Ramos (cell line): Measurements from ENCODE around the gene TRO.

ENCODE experiments used
- in situ Hi-C: fragments of 300-500 bp; cut with MboI; formaldehyde crosslinking; loops from one replicate; pipeline ENCODE4 v1.14.3; 2022; ENCODE audit warnings: low sequenced_read_pairs; ENCODE audit not compliant: unreplicated experiment

The TRO gene, protein sequence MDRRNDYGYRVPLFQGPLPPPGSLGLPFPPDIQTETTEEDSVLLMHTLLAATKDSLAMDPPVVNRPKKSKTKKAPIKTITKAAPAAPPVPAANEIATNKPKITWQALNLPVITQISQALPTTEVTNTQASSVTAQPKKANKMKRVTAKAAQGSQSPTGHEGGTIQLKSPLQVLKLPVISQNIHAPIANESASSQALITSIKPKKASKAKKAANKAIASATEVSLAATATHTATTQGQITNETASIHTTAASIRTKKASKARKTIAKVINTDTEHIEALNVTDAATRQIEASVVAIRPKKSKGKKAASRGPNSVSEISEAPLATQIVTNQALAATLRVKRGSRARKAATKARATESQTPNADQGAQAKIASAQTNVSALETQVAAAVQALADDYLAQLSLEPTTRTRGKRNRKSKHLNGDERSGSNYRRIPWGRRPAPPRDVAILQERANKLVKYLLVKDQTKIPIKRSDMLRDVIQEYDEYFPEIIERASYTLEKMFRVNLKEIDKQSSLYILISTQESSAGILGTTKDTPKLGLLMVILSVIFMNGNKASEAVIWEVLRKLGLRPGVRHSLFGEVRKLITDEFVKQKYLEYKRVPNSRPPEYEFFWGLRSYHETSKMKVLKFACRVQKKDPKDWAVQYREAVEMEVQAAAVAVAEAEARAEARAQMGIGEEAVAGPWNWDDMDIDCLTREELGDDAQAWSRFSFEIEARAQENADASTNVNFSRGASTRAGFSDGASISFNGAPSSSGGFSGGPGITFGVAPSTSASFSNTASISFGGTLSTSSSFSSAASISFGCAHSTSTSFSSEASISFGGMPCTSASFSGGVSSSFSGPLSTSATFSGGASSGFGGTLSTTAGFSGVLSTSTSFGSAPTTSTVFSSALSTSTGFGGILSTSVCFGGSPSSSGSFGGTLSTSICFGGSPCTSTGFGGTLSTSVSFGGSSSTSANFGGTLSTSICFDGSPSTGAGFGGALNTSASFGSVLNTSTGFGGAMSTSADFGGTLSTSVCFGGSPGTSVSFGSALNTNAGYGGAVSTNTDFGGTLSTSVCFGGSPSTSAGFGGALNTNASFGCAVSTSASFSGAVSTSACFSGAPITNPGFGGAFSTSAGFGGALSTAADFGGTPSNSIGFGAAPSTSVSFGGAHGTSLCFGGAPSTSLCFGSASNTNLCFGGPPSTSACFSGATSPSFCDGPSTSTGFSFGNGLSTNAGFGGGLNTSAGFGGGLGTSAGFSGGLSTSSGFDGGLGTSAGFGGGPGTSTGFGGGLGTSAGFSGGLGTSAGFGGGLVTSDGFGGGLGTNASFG (N-terminal part only)

DNA sequence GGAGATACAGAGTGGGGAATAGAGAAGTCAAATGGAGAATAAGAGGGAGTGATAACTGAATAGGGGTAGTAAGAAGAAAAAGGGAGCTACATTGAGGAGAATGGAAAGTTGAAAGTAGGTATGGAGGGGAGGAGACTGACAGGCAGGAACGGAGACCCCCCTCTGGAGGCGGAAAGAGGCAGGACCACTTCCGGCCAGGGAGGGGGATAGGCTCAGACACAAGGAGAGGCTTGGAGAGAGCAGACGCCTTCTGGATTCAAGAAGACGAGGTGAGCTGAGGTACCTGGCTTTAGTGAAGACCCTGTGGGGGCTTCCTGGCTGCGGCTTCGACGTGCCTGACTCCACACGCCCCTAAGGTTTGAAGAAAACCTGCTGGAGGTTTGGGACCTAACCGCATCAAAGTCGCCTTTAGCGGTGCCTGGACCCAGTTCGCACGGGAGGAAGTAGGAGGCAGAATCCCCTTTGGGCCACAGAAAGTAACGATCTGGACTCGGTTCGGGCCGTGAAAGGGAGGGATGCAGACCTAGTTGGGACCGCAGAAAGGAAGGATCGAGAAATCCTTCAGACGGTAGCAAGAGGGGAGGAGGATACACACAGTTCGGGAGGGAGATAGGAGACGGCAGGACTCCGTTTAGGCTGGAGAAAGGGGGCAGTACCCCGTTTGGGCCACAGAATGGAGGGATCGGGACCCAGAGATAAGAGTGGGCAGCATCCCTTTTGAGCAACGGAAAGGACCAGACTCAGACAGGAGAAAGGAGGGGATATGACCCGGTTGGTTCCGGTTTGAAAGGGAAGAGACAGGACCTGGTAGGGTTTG, at the start of gene TRO:
Gene TRO (plus strand): TSS at position 215 of the 817 bp plus-strand sequence. CDS start 1,423 bp downstream, outside the sequence.
- in situ Hi-C loops = no loop called here

DNA sequence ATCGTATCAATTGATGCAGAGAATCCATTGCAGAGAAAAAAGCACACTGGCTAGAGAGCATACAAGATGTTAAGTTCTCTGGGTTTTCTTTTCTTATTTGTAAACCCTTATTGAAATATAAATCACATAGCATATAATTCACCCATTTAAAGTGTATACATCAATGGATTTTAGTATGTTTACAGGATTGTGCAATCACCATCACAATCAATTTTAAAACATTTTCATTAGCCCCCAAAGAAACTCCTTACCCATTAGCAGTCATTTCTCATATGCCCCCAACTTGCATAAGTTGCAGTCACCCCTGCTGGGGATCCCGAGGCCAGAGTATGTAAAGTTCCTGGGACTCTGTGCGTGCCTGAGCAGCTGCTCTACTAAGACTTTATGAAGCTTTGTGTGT, 34.9 kb upstream of the TRO start:
- in situ Hi-C loops = no loop called here

DNA sequence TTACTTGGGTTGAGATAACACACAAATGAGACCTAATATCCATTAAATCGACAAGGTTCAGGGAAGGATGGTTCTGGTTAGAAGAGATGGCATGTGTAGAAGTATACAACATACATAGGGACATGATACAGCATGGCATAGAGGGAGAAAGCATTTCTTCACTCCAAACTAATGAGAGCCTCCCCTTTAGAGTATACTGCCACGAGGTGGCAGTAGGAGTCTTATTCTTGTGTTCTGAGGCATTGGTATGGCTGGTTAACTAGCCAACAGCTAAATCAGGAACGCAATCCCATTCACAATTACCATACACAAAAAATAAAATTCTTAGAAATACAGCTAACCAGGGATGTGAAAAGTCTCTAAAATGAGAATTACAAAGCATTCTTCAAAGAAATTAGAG, 29.1 kb upstream of the TRO start:
- in situ Hi-C loops = no loop called here

DNA sequence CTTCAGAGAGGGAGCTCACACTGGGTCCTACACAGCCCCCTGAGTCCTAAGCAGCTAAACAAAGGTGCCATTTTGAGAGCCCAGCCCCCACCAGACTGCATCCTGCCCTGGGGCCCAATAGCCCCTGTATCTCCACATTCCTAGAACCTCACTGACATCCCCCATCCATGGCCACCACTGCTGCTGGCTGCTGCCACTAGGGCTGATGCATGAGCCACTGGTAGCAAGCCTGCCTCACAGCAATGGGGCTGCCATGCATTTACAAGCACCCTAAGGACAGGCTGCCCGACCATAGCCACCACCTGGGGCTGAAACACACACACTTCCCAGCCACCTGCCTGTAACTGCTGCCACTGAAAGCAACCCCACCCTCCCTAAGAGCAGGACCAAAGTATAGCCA, 26.5 kb upstream of the TRO start:
- in situ Hi-C loops = no loop called here

DNA sequence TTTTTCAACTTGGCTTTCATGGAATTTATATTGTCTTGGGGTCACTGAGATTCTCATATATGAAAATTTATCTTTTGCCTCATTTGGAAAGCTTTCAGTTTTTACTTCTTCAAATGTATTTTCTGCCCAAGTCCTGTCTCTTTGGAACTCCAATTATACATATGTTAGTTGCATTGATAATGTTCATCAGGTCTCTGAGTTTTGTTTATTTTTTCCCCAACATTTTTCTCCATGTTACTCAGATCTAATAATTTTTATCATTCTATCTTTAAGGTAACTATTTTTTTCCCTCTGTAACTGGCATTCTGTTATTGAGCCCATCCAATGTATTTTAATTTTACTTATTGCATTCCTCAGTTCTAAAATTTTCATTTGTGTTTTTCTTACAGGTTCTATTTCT, 10.7 kb upstream of the TRO start:
- in situ Hi-C loops = no loop called here

DNA sequence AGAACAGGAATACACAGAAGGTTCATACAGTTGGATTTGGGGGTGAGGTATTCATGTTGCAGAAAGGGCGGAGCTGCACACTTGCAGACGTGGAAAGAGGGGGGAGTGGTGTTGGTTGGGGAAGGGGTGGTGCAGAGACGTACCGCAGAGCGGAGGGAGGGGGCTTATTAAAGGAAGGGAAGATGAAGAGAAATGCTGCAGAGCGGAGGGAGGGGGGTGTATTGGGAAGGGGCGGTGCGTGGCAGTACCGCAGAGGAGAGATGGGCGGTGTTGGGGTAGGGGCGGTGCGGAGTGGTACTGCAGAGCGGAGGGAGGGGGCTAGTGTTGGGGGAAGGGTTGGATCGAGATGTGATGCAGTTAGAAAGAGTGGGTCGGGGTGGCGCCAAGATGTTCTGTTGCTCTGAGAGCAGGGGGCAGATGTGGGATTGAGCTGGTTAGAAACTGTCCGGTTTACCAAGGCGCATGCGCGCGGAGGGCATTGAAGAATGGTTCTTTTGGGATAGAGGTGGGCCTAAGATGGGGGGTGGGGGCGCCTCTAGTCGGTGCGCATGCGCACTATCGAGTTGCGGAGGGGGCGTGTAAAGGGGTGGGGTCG, 900 bp downstream of the TRO start:
- in situ Hi-C loops = no loop called here

DNA sequence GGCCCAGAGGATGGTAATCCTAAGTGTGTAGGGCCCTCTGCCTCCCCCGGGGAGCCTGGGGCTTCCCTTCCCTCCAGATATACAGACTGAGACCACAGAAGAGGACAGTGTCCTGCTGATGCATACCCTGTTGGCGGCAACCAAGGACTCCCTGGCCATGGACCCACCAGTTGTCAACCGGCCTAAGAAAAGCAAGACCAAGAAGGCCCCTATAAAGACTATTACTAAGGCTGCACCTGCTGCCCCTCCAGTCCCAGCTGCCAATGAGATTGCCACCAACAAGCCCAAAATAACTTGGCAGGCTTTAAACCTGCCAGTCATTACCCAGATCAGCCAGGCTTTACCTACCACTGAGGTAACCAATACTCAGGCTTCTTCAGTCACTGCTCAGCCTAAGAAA, 1.9 kb downstream of the TRO start:
- in situ Hi-C loops = no loop called here

DNA sequence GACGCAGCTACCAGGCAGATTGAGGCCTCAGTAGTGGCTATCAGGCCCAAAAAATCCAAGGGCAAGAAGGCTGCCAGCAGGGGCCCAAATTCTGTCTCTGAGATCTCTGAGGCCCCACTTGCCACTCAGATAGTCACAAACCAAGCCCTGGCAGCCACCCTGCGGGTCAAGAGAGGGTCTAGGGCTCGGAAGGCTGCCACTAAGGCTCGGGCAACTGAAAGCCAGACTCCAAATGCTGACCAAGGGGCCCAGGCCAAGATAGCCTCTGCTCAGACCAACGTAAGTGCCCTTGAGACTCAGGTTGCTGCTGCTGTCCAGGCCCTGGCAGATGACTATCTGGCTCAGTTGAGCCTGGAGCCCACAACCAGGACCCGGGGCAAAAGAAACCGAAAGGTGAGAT, 2.8 kb downstream of the TRO start:
- in situ Hi-C loops = no loop called here

DNA sequence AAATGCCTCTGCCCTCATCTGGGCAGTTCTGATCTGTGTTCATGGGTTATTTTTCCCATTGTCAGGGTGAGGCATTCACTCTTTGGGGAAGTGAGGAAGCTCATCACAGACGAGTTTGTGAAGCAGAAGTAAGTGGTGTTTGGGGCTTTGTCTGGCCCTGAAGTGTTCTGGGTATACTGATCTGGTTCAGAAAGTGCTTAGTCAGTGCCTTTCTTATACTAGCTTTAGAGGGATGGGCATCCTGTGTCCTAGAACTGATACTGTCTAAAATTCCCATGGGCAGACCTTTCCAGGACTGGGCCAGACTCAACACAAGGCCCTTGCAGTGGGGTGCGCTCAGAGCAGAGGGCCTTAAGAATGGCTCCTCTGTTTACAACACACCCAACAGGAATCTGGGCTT, 6.4 kb downstream of the TRO start:
- in situ Hi-C loops = no loop called here

DNA sequence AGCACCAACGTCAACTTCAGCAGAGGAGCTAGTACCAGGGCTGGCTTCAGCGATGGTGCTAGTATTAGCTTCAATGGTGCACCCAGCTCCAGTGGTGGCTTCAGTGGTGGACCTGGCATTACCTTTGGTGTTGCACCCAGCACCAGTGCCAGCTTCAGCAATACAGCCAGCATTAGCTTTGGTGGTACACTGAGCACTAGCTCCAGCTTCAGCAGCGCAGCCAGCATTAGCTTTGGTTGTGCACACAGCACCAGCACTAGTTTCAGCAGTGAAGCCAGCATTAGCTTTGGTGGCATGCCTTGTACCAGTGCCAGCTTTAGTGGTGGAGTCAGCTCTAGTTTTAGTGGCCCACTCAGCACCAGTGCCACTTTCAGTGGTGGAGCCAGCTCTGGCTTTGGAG, 8.3 kb downstream of the TRO start:
- in situ Hi-C loops = no loop called here

DNA sequence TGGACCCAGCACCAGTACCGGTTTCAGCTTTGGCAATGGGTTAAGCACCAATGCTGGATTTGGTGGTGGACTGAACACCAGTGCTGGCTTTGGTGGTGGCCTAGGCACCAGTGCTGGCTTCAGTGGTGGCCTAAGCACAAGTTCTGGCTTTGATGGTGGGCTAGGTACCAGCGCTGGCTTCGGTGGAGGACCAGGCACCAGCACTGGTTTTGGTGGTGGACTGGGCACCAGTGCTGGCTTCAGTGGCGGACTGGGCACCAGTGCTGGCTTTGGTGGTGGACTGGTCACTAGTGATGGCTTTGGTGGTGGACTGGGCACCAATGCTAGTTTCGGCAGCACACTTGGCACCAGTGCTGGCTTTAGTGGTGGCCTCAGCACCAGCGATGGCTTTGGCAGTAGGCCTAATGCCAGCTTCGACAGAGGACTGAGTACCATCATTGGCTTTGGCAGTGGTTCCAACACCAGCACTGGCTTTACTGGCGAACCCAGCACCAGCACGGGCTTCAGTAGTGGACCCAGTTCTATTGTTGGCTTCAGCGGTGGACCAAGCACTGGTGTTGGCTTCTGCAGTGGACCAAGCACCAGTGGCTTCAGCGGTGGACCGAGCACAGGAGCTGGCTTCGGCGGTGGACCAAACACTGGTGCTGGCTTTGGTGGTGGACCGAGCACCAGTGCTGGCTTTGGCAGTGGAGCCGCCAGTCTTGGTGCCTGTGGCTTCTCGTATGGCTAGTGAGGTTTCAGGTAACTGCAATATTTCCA, 9.8 kb downstream of the TRO start:
- in situ Hi-C loops = no loop called here

DNA sequence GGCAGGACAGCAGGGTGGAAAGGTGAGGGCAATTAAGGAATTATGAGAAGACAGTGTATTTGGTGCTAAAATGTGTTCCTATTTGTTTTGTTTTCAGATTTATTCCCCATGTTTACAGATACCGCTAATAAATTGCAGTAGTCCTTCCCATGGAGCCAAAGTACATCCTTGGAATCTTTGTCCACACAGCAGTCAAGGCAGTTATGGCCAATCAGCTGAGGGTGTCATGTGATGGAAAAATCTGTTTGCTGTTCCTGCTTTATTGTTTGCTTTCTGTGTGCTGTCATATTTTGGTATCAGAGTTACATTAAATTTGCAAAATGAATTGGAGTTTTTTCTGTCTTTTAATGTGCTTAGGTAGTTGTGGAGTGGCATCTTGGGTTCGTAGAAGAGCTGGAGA, 10.5 kb downstream of the TRO start:
- in situ Hi-C loops = no loop called here

DNA sequence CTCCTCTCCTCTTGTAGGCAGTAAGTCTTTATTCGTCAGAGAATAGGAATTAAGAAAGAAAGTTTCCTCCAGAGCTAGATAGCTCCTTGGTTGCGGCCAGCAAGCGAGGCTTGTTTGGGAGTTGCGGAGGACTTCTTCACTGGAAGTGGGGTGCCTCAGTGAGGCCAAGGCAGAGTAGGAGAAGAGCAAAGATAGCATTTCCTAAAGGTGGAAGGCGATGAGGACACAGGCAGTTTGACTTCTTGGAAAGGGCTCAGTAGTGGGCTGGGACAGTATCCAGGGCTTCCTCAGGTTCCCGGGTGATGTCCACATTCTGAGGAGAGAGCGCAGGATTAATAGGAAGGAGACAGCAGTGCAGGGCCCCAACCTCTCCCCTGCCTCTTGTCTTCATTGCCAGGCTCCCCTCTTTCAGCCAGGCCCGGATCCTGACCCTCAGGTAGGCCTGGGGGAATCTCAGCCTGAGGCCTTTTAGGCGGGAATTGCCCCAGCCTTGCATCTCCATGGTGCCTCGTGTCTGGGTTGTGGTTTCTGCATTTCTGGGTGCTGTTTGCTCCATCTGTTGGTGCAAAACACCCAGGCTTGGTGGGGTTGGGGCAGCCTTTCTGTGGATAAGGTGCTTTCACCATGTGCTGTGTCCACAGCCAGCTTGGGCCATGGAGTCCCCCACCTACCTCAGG, 12.7 kb downstream of the TRO start:
- in situ Hi-C loops = no loop called here

DNA sequence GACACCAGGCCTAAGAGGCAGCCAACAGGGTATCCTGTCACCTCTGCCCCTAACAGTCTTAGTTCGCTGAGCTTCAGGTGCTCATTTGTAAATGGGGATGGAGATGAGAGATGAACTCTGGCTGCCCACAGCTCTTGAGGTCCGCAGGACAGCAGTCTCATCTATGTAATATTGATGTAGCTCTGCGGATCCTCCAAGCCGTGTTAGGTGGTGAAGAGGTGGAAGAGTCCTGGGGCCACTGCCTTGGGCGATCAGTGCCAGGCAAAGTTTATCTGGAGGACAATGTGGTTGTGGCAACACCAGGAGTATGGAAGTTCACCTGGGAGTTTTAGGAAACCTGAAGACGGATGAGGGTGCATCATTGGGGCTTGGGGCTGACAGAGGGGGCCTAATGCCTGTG, 13.4 kb downstream of the TRO start:
- in situ Hi-C loops = no loop called here

DNA sequence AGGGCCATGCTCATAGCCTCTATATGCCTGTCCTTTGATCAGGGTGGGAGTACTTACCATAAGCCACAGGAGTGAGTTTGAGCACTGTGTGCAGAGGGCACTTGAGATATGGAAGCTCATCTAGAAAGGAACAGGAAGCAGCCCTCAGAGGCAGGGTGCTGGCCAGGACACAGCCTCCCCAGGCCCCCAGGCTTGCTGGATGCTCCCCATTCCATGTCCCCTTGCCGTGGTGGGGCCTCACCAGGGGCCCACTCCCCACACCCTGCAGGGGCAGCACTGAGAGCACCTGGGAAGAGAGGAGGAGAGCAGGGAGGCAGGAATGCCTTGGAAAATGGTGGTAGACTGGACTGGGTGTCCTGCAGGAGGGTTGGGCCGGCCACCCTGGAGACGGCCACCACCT, 14.3 kb downstream of the TRO start:
- in situ Hi-C loops = no loop called here

DNA sequence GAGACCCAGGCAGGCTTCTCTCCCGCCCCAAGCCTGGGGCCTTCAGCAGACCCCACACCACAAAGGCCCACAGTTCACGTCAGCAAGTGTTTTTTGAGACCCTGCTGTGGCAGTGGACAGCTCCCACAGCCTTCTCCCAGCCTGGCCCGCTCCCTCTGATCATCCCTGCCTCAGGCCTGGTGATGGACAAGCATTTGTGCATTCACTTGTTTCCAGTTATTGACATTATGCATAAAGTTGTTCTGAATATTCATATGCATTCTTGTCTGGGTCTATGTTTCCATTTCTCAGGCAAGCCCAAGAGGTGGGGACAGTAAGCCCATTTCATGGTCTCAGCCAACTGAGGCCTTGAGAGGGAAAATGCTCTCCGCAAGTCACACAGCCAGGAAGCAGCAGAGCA, 14.7 kb downstream of the TRO start:
- in situ Hi-C loops = no loop called here

DNA sequence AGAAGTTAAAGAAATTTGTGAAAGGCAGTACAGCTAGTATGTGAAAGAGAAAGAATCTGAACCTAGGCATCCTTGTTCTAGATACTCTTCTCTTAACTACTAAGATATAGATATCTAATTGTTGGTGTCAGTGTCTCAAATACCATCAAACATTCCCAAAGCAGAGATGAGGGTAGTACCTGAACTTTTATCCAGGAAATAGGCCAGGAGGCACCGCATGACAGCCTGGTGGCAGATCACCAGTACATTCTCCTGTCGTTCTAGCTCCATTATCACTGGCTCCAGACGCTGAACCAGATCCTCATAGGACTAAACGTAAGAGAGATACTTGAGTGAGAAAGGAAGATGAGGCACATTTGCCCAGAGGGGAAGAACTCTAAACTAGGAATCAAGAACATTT, 16.8 kb downstream of the TRO start:
- in situ Hi-C loops = no loop called here

DNA sequence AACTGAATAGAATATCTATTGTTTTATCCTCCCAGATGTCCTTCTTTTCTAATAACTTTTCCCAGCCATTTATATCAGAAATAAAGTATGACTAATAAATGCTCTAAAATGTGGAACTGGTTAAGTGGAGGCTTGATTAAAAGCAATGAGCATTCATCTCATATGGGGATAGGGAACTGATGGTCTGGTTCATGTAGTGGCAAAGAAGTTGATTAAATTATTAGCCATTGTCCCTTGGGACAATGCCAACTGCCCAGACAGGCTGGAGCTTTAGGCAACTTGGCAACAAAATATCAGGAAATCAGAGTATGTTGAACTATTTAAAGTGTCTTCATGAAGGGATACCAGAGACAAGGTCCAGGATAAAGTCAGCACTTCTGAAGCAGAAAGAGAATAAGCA, 24.2 kb downstream of the TRO start:
- in situ Hi-C loops = no loop called here
